GM23338 (cell line): ENCODE data around the gene ZNF776. TPM values are rescaled to one million over a fixed set of nuclear protein-coding genes. Genes with fewer than 3 reads are reported as not detected.

ENCODE experiments used
- ATAC-seq: fragments of 200-7000 bp; cut with Tn5 transposase; 3 replicates; pipeline ENCODE4 v1.9.1; 2020
- DNase-seq: peaks from one replicate; pipeline ENCODE4 v3.0.0-alpha.2; 2015; ENCODE audit warnings: low spot score
- H2AFZ ChIP-seq: fragments of 200-600 bp; sonication (generic); 2 replicates; pipeline ENCODE4 v1.8.0; 2016; ENCODE audit warnings: antibody characterized with exemption, mild to moderate bottlenecking, moderate library complexity
- H3F3A ChIP-seq: fragments of 200-600 bp; sonication (generic); replicated peaks from 2 replicates; pipeline ENCODE4 v1.8.0; 2017; ENCODE audit warnings: antibody characterized with exemption, mixed run types, low read depth
- H3K27ac ChIP-seq: fragments of 200-600 bp; sonication (generic); 2 replicates; pipeline ENCODE4 v1.6.1; 2016; ENCODE audit warnings: low read depth
- H3K27me3 ChIP-seq: fragments of 200-600 bp; sonication (generic); 2 replicates; pipeline ENCODE4 v1.8.0; 2016; ENCODE audit warnings: mild to moderate bottlenecking, mixed run types, moderate library complexity; ENCODE audit not compliant: insufficient read depth
- H3K36me3 ChIP-seq: fragments of 200-600 bp; sonication (generic); 2 replicates; pipeline ENCODE4 v1.8.0; 2016; ENCODE audit warnings: mild to moderate bottlenecking; ENCODE audit not compliant: insufficient read depth
- H3K4me1 ChIP-seq: fragments of 200-600 bp; sonication (generic); 2 replicates; pipeline ENCODE4 v1.8.0; 2016; ENCODE audit warnings: mild to moderate bottlenecking, moderate library complexity; ENCODE audit not compliant: insufficient read depth
- H3K4me2 ChIP-seq: fragments of 200-600 bp; sonication (generic); 2 replicates; pipeline ENCODE4 v1.7.1; 2017; ENCODE audit warnings: mixed run types
- H3K4me3 ChIP-seq: fragments of 200-600 bp; sonication (generic); 2 replicates; pipeline ENCODE4 v1.6.1; 2016; ENCODE audit warnings: mixed run types
- H3K79me2 ChIP-seq: fragments of 200-600 bp; sonication (generic); replicated peaks from 2 replicates; pipeline ENCODE4 v1.8.0; 2017; ENCODE audit warnings: mild to moderate bottlenecking; ENCODE audit not compliant: insufficient read depth
- H3K9me2 ChIP-seq: fragments of 200-600 bp; sonication (generic); 2 replicates; pipeline ENCODE4 v1.8.0; 2017; ENCODE audit not compliant: insufficient read depth
- H4K20me1 ChIP-seq: fragments of 200-600 bp; sonication (generic); replicated peaks from 2 replicates; pipeline ENCODE4 v1.8.0; 2017; ENCODE audit warnings: mild to moderate bottlenecking; ENCODE audit not compliant: insufficient read depth
- H3K27ac Mint-ChIP-seq: 2 replicates; pipeline ENCODE4 v1.8.0; 2020; ENCODE audit warnings: inconsistent platforms, mild to moderate bottlenecking, moderate library complexity, mixed read lengths
- H3K27me3 Mint-ChIP-seq: 3 replicates; pipeline ENCODE4 v1.8.0; 2022; ENCODE audit warnings: low read depth, mild to moderate bottlenecking, moderate library complexity, mixed read lengths, inconsistent platforms; ENCODE audit not compliant: insufficient read depth, poor library complexity
- H3K36me3 Mint-ChIP-seq: 3 replicates; pipeline ENCODE4 v1.8.0; 2021; ENCODE audit warnings: low read depth, mild to moderate bottlenecking, inconsistent platforms, moderate library complexity, mixed read lengths
- H3K4me1 Mint-ChIP-seq: 3 replicates; pipeline ENCODE4 v1.8.0; 2020; ENCODE audit warnings: mild to moderate bottlenecking, inconsistent platforms, mixed read lengths
- H3K4me3 Mint-ChIP-seq: 3 replicates; pipeline ENCODE4 v1.8.0; 2021; ENCODE audit warnings: moderate library complexity, mild to moderate bottlenecking, inconsistent platforms, mixed read lengths
- H3K9me3 Mint-ChIP-seq: 3 replicates; pipeline ENCODE4 v1.8.0; 2020; ENCODE audit warnings: moderate library complexity, mild to moderate bottlenecking, inconsistent platforms, mixed read lengths
- CREB1 ChIP-seq: fragments of 250-450 bp; sonication (Bioruptor Pico); IDR thresholded peaks from 2 replicates; pipeline ENCODE4 v1.5.0; 2020; ENCODE audit warnings: low read depth, mild to moderate bottlenecking, moderate library complexity
- ETS1 ChIP-seq: IDR thresholded peaks from 2 replicates; pipeline ENCODE4 v1.6.1; 2016; ENCODE audit warnings: antibody characterized with exemption
- EZH2 ChIP-seq: fragments of 200-600 bp; sonication (generic); IDR thresholded peaks from one replicate; pipeline ENCODE4 v1.8.0; 2017; ENCODE audit warnings: antibody characterized with exemption, mild to moderate bottlenecking, low read depth; ENCODE audit not compliant: unreplicated experiment
- EZH2phosphoT487 ChIP-seq: fragments of 200-600 bp; sonication (generic); IDR thresholded peaks from one replicate; pipeline ENCODE4 v1.8.1; 2018; ENCODE audit warnings: antibody characterized with exemption; ENCODE audit not compliant: unreplicated experiment
- JUNB ChIP-seq: IDR thresholded peaks from one replicate; pipeline ENCODE4 v1.6.1; 2016; ENCODE audit warnings: antibody characterized with exemption; ENCODE audit not compliant: unreplicated experiment
- NANOG ChIP-seq: IDR thresholded peaks from 2 replicates; pipeline ENCODE4 v1.6.1; 2016; ENCODE audit warnings: antibody characterized with exemption, borderline replicate concordance
- STAT1 ChIP-seq: IDR thresholded peaks from one replicate; pipeline ENCODE4 v1.6.1; 2016; ENCODE audit warnings: antibody characterized with exemption; ENCODE audit not compliant: unreplicated experiment
- ZNF114 ChIP-seq: fragments of 250-450 bp; sonication (Bioruptor Pico); IDR thresholded peaks from 2 replicates; pipeline ENCODE4 v1.5.0; 2020; ENCODE audit warnings: mild to moderate bottlenecking, moderate library complexity
- ZNF331 ChIP-seq: fragments of 250-450 bp; sonication (Bioruptor Pico); IDR thresholded peaks from 2 replicates; pipeline ENCODE4 v1.5.0; 2020; ENCODE audit warnings: low read depth, mild to moderate bottlenecking, moderate library complexity
- ZNF462 ChIP-seq: fragments of 250-450 bp; sonication (Bioruptor Pico); IDR thresholded peaks from 2 replicates; pipeline ENCODE4 v1.5.0; 2020; ENCODE audit warnings: mild to moderate bottlenecking, moderate library complexity
- polyA plus RNA-seq: library from polyadenylated mRNA; unstranded; fragments of >200 nt; fragmentation: Nextera tagmentation; extraction: Ambion mirVana; gene quantifications from 2 replicates; pipeline ENCODE4 v1.2.1, GENCODE V29; 2016
- total RNA-seq: library from RNA; depleted of rRNA; stranded (reverse); fragments of >200 nt; shearing (Covaris generic); gene quantifications from 2 replicates; pipeline ENCODE4 v1.2.3, GENCODE V29; 2014

Gene ZNF776
- total and polyA plus RNA-seq, 2 experiments from 2014 or later = 5.9 to 19.4 TPM

- H3K4me1 Mint-ChIP-seq = peaks cover 26% of the 10 kb centered on the region
- H3K27ac ChIP-seq = no peak overlapping the region
- H3K4me3 ChIP-seq = no peak overlapping the region
- peaks cover 87% of the 10 kb centered on the region for H3K36me3 Mint-ChIP-seq
- ATAC-seq (no peak), DNase-seq (no peak)
- peaks cover 62% of the 10 kb centered on the region for H3K79me2 ChIP-seq
- no peaks in the 10 kb centered on the region for H3K27me3 ChIP-seq
- peaks cover 12% of the 10 kb centered on the region for H3K9me3 Mint-ChIP-seq
- peaks cover 7% of the 10 kb centered on the region; the same call in 1 of the 2 replicates for H3K4me1 ChIP-seq
- H3K9me2 ChIP-seq = no peaks in the 10 kb centered on the region
- no peak overlapping the region for H3K4me2 ChIP-seq
- peaks cover 8% of the 10 kb centered on the region; the same call in 1 of the 2 replicates for H4K20me1 ChIP-seq
- TF ChIP-seq STAT1 = no peak
- no peak for TF ChIP-seq ZNF114
- TF ChIP-seq ETS1 = no peak
- no peak for TF ChIP-seq EZH2phosphoT487
- TF ChIP-seq ZNF331 (CRISPR knock-in tag) = no peak
- TF ChIP-seq JUNB = no peak
- no peak for TF ChIP-seq EZH2
- TF ChIP-seq NANOG = no peak
- TF ChIP-seq CREB1 (CRISPR knock-in tag) = no peak
- TF ChIP-seq ZNF462 (CRISPR knock-in tag) = no peak
- H3K27ac Mint-ChIP-seq = no peak overlapping the region
- no peak overlapping the region for H3K4me3 Mint-ChIP-seq
- H3F3A ChIP-seq = peaks cover 10% of the 10 kb centered on the region; the same call in 1 of the 2 replicates
- H3K36me3 ChIP-seq = peaks cover 46% of the 10 kb centered on the region
- H2AFZ ChIP-seq = no peak overlapping the region
- H3K27me3 Mint-ChIP-seq = peaks cover 4% of the 10 kb centered on the region
Observed at GRCh38 chr19:57701625-57702024, 45.0 kb upstream of the ZNF776 start.
